GM12878 (cell line): Measurements from ENCODE around the gene NDUFV1. TPM values are rescaled to one million over a fixed set of nuclear protein-coding genes. Genes with fewer than 3 reads are reported as not detected.

Source experiments
- BMI1 ChIP-seq: fragments of 450-650 bp; IDR thresholded peaks from 2 replicates; pipeline ENCODE4 v1.6.1; 2016; ENCODE audit warnings: mild to moderate bottlenecking, moderate library complexity, borderline replicate concordance
- CREM ChIP-seq: IDR thresholded peaks from 2 replicates; pipeline ENCODE4 v1.6.1; 2014; ENCODE audit warnings: antibody characterized with exemption, low read depth
- DPF2 ChIP-seq: fragments of 450-650 bp; IDR thresholded peaks from 2 replicates; pipeline ENCODE4 v1.6.1; 2017; ENCODE audit warnings: mild to moderate bottlenecking
- EED ChIP-seq: sonication (generic); IDR thresholded peaks from 2 replicates; pipeline ENCODE4 v1.6.1; 2016; ENCODE audit warnings: antibody characterized with exemption, low read depth
- HDGF ChIP-seq: fragments of 450-650 bp; IDR thresholded peaks from 2 replicates; pipeline ENCODE4 v1.6.1; 2016; ENCODE audit warnings: antibody characterized with exemption
- MXI1 ChIP-seq: fragments of 150-350 bp; IDR thresholded peaks from 2 replicates; pipeline ENCODE4 v1.6.1; 2011; ENCODE audit warnings: low read depth, mild to moderate bottlenecking, inconsistent platforms, low read length, improper control_type of control experiment
- NKRF ChIP-seq: fragments of 450-650 bp; conservative IDR thresholded peaks from 2 replicates; pipeline ENCODE4 v1.6.1; 2017; ENCODE audit warnings: mild to moderate bottlenecking, moderate library complexity
- NR2C2 ChIP-seq: IDR thresholded peaks from 2 replicates; pipeline ENCODE4 v1.6.1; 2011; ENCODE audit warnings: borderline replicate concordance, low read depth; ENCODE audit not compliant: control insufficient read depth, insufficient read length
- SMC3 ChIP-seq: IDR thresholded peaks from 2 replicates; pipeline ENCODE4 v1.6.1; 2011; ENCODE audit warnings: low read length, improper control_type of control experiment, borderline replicate concordance
- SP1 ChIP-seq: IDR thresholded peaks from one replicate; pipeline ENCODE4 v1.6.1; 2011; ENCODE audit warnings: low read depth, low read length
- SRF ChIP-seq, 2 experiments: IDR thresholded peaks; 2 replicates each; pipeline ENCODE4 v1.6.1; 2011; ENCODE audit warnings: low read depth in 2 of 2, low read length in 2 of 2, mild to moderate bottlenecking in 1 of 2, moderate library complexity in 1 of 2
- TCF3 ChIP-seq: IDR thresholded peaks from 2 replicates; pipeline ENCODE4 v1.6.1; 2012; ENCODE audit warnings: low read depth, mild to moderate bottlenecking, low read length, borderline replicate concordance; ENCODE audit not compliant: insufficient read depth
- YY1 ChIP-seq: IDR thresholded peaks from 2 replicates; pipeline ENCODE4 v1.6.1; 2011; ENCODE audit warnings: low read depth, mild to moderate bottlenecking, low read length
- ZNF207 ChIP-seq: fragments of 450-650 bp; IDR thresholded peaks from 2 replicates; pipeline ENCODE4 v1.6.1; 2014; ENCODE audit warnings: antibody characterized with exemption, mild to moderate bottlenecking, borderline replicate concordance
- ZNF217 ChIP-seq: fragments of 450-650 bp; IDR thresholded peaks from 2 replicates; pipeline ENCODE4 v1.6.1; 2017; ENCODE audit warnings: antibody characterized with exemption, mild to moderate bottlenecking
- polyA plus RNA-seq, 11 experiments: library from polyadenylated mRNA; depleted of rRNA in 4 of 11; unstranded in 6 of 11; stranded (reverse) in 5 of 11; fragments of >200 nt; fragmentation: Nextera tagmentation in 4 of 11; fragmentation: Illumina TruSeq in 1 of 11; extraction: Ambion mirVana in 4 of 11; extraction: Trizol in 1 of 11; gene quantifications; 1 replicate in 1 of 11; 2 replicates in 10 of 11; pipeline versions ENCODE4 v1.2.1 to v1.2.3, GENCODE V29; 2011 to 2016; ENCODE audit warnings: inconsistent platforms in 2 of 11, missing spikeins in 2 of 11, low read depth in 1 of 11
- total RNA-seq, 4 experiments: library from RNA; depleted of rRNA in 3 of 4; stranded (reverse); fragments of >200 nt in 3 of 4; fragmentation: Illumina TruSeq in 1 of 4; extraction: Trizol in 1 of 4; gene quantifications; 2 replicates each; pipeline versions ENCODE4 v1.2.1 to v1.2.3, GENCODE V29; 2013 to 2021
- TF ChIP-seq, protein P1 (sequence below): IDR thresholded peaks from 2 replicates; pipeline ENCODE4 v1.6.1; 2011; ENCODE audit warnings: low read depth, mild to moderate bottlenecking, low read length, moderate library complexity, borderline replicate concordance; ENCODE audit errors: extremely low read depth
- TF ChIP-seq, protein P2 (sequence below): fragments of 450-650 bp; IDR thresholded peaks from 2 replicates; pipeline ENCODE4 v1.6.1; 2017; ENCODE audit warnings: borderline replicate concordance
- TF ChIP-seq, protein P3 (sequence below), 3 experiments: IDR thresholded peaks in 2 of 3; conservative IDR thresholded peaks in 1 of 3; 2 replicates each; pipeline ENCODE4 v1.5.1; 2011; ENCODE audit warnings: low read depth in 3 of 3, low read length in 3 of 3, mild to moderate bottlenecking in 3 of 3, control low read depth in 2 of 3, moderate library complexity in 2 of 3, inconsistent platforms in 1 of 3, mixed read lengths in 1 of 3; ENCODE audit not compliant: control insufficient read depth in 2 of 3, insufficient read depth in 1 of 3; ENCODE audit errors: extremely low read depth in 1 of 3

The NDUFV1 gene
- total and polyA plus RNA-seq, 10 of the 15 experiments (the other 5 are each of a cell fraction or from before 2014, with no cell fraction given) = 8.2 to 380 (median 231) TPM

DNA sequence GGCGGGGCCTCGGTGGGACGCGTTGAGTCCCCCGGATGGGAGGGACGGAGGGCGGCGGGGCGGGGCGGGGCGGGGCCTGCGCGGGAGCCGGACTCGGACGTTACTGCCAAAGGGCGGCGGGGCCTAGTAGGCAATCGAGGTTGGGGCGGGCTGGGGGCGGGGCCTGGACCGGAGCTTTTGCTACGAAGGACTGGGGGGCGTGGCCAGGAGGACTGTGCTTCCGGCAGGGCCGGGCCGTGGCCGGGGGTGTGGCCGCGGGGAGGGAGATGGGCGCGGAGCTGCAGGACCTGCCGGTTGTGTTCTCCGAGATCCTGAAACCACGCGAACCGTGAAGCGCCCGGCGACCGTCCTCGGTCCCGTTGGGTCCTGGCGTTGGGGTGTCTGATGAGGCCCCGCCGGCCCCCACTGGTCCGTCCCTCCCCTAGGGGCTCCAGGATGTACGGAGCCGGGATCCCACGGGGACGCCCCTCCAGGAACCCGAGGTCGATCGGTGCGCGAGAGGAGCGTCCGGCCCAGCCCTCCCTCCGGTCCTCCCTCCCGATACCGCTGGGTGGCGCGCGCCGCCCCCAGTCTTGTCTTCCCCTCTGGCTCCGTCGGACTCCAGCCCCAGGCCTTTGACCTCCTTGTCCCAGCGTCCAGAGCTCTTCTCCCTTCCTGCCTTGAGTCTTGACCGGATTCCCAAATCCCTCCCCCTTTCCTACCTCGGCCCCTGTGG is 23.6 kb downstream of the NDUFV1 start (continued):
- TF ChIP-seq, protein P1, sequence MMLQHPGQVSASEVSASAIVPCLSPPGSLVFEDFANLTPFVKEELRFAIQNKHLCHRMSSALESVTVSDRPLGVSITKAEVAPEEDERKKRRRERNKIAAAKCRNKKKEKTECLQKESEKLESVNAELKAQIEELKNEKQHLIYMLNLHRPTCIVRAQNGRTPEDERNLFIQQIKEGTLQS = no peak
- peak; percentile 38; the same call in 1 of the 2 replicates for TF ChIP-seq ZNF207
- TF ChIP-seq, protein P2, sequence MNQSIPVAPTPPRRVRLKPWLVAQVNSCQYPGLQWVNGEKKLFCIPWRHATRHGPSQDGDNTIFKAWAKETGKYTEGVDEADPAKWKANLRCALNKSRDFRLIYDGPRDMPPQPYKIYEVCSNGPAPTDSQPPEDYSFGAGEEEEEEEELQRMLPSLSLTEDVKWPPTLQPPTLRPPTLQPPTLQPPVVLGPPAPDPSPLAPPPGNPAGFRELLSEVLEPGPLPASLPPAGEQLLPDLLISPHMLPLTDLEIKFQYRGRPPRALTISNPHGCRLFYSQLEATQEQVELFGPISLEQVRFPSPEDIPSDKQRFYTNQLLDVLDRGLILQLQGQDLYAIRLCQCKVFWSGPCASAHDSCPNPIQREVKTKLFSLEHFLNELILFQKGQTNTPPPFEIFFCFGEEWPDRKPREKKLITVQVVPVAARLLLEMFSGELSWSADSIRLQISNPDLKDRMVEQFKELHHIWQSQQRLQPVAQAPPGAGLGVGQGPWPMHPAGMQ = no peak
- 0 out of 2 replicates have a peak, but pooled peaks have one; percentile 19 for TF ChIP-seq TCF3
- no peak for TF ChIP-seq BMI1
- TF ChIP-seq SP1 = peak; percentile 28
- TF ChIP-seq CREM = no peak; the same call in 1 of the 2 replicates
- TF ChIP-seq NKRF = peak; percentile 50; the same call in 1 of the 2 replicates
- peak; percentile 55; the same call in 1 of the 2 replicates for TF ChIP-seq YY1
- TF ChIP-seq SRF (IDR thresholded peaks at IDR 0.05; ENCODE audit: low read depth in 2 of 2, low read length in 2 of 2) = peak; percentile 41 to 74; a peak in 2 of 4 replicates
- TF ChIP-seq NR2C2 = no peak
- no peak for TF ChIP-seq ZNF217
- peak; percentile 40; the same call in 1 of the 2 replicates for TF ChIP-seq SMC3
- TF ChIP-seq, protein P3, sequence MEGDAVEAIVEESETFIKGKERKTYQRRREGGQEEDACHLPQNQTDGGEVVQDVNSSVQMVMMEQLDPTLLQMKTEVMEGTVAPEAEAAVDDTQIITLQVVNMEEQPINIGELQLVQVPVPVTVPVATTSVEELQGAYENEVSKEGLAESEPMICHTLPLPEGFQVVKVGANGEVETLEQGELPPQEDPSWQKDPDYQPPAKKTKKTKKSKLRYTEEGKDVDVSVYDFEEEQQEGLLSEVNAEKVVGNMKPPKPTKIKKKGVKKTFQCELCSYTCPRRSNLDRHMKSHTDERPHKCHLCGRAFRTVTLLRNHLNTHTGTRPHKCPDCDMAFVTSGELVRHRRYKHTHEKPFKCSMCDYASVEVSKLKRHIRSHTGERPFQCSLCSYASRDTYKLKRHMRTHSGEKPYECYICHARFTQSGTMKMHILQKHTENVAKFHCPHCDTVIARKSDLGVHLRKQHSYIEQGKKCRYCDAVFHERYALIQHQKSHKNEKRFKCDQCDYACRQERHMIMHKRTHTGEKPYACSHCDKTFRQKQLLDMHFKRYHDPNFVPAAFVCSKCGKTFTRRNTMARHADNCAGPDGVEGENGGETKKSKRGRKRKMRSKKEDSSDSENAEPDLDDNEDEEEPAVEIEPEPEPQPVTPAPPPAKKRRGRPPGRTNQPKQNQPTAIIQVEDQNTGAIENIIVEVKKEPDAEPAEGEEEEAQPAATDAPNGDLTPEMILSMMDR (IDR thresholded peaks at IDR 0.05 in 2 of 3, conservative IDR thresholded peaks at IDR 0.05 in 1 of 3; ENCODE audit: control insufficient read depth in 2 of 3, extremely low read depth in 1 of 3, insufficient read depth in 1 of 3, low read depth in 3 of 3, low read length in 3 of 3) = peak; percentile 54 to 72 (median 67)
- peak; percentile 44; the same call in 1 of the 2 replicates for TF ChIP-seq MXI1
- TF ChIP-seq HDGF = peak; percentile 70; the same call in 1 of the 2 replicates
- peak; percentile 31; the same call in 1 of the 2 replicates for TF ChIP-seq EED
- peak; percentile 68; the same call in 1 of the 2 replicates for TF ChIP-seq DPF2
- TF ChIP-seq, all 136 proteins: peak for 31
